ENCODE results near the gene TMED4. TPM values are rescaled to one million over a fixed set of nuclear protein-coding genes. Genes with fewer than 3 reads are reported as not detected.

TMED4 gene
- total and polyA plus RNA-seq, 2 of the 13 experiments (the other 11 are each of a cell fraction or from before 2014, with no cell fraction given): 81.4 to 109 TPM

DNA sequence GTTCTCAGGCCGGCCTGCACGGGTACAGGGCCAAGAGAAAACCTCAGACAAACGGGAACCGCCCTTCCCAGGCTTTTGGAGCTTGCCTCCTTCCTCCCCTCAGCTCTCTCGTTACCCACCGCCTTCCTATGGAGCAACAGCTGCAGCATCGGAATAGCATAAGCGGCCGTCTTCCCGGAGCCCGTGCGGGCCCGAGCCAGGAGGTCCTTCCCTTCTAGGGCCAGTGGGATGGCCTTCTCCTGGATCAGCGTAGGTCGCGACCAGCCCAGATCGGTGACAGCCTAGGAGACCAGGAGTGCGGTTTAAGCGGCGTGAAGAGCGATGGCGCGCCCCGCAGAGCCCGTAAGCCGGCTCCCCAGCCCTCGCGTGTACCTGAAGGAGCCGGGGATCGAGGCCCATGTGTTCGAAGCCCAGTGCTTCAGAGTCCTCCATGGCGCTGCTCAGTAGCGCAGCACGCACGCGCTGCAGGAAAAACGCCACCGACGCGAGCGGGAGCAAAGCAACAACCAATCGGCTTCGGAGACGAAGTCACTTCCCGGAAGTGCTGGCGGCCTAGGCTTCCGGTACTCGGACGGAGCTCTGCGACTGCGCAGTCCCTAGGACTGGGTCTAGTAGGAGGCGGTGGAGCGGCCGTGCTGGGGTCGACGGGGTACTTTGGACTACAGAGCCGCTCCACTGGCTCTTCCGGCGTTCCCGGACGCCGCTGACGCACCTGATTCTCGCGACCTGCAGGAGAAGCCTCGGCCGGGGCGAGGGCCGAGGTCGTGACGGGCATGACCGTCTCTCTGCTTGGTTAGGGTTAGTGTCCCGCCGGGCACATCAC, 8.4 kb downstream of the TMED4 start, which contains the start of gene DDX56 (continued):
- TF ChIP-seq, protein P1, sequence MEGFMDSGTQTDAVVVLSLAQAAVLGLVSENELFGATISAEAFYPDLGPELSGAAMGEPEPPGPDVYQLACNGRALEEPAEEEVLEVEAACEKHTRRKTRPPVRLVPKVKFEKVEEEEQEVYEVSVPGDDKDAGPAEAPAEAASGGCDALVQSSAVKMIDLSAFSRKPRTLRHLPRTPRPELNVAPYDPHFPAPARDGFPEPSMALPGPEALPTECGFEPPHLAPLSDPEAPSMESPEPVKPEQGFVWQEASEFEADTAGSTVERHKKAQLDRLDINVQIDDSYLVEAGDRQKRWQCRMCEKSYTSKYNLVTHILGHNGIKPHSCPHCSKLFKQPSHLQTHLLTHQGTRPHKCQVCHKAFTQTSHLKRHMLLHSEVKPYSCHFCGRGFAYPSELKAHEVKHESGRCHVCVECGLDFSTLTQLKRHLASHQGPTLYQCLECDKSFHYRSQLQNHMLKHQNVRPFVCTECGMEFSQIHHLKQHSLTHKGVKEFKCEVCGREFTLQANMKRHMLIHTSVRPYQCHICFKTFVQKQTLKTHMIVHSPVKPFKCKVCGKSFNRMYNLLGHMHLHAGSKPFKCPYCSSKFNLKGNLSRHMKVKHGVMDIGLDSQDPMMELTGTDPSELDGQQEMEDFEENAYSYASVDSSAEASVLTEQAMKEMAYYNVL (CRISPR knock-in tag; IDR thresholded peaks at IDR 0.05; ENCODE audit: borderline replicate concordance): no peak; the same call in none of the 2 replicates
- TF ChIP-seq CREB1 (IDR thresholded peaks at IDR 0.05): peak; percentile 74
- peak; percentile 88 for TF ChIP-seq CREB1 (CRISPR knock-in tag; IDR thresholded peaks at IDR 0.05)
- peak; percentile 89; the same call in 1 of the 2 replicates for TF ChIP-seq REL (CRISPR knock-in tag; conservative IDR thresholded peaks at IDR 0.05)
- no peak for TF ChIP-seq SMAD1 (CRISPR knock-in tag; IDR thresholded peaks at IDR 0.05; ENCODE audit: borderline replicate concordance, low read depth)
- peak; percentile 68; the same call in 1 of the 2 replicates for TF ChIP-seq ZNF839 (CRISPR knock-in tag; IDR thresholded peaks at IDR 0.05; ENCODE audit: borderline replicate concordance)
- peak; percentile 65 for TF ChIP-seq TGIF2 (CRISPR knock-in tag; IDR thresholded peaks at IDR 0.05)
- no peak for TF ChIP-seq POGZ (CRISPR knock-in tag; IDR thresholded peaks at IDR 0.05)
- TF ChIP-seq ZNF570 (CRISPR knock-in tag; IDR thresholded peaks at IDR 0.05; ENCODE audit: borderline replicate concordance): peak; percentile 70
- TF ChIP-seq BCL6 (CRISPR knock-in tag; IDR thresholded peaks at IDR 0.05): peak; percentile 50; the same call in 1 of the 2 replicates
- TF ChIP-seq, protein P2, sequence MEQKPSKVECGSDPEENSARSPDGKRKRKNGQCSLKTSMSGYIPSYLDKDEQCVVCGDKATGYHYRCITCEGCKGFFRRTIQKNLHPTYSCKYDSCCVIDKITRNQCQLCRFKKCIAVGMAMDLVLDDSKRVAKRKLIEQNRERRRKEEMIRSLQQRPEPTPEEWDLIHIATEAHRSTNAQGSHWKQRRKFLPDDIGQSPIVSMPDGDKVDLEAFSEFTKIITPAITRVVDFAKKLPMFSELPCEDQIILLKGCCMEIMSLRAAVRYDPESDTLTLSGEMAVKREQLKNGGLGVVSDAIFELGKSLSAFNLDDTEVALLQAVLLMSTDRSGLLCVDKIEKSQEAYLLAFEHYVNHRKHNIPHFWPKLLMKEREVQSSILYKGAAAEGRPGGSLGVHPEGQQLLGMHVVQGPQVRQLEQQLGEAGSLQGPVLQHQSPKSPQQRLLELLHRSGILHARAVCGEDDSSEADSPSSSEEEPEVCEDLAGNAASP (CRISPR knock-in tag; IDR thresholded peaks at IDR 0.05; ENCODE audit: borderline replicate concordance): peak; percentile 77
- TF ChIP-seq THAP11 (CRISPR knock-in tag; IDR thresholded peaks at IDR 0.05): peak; percentile 92
- TF ChIP-seq, protein P3, sequence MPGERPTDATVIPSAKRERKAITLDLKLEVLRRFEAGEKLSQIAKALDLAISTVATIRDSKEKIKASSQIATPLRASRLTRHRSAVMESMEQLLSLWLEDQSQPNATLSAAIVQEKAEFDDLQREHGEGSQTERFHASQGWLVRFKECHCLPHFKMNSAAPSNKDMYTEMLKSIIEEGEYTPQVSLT (CRISPR knock-in tag; IDR thresholded peaks at IDR 0.05; ENCODE audit: borderline replicate concordance, low read depth): 0 out of 2 replicates have a peak, but pooled peaks have one; percentile 76
- TF ChIP-seq, protein P4, sequence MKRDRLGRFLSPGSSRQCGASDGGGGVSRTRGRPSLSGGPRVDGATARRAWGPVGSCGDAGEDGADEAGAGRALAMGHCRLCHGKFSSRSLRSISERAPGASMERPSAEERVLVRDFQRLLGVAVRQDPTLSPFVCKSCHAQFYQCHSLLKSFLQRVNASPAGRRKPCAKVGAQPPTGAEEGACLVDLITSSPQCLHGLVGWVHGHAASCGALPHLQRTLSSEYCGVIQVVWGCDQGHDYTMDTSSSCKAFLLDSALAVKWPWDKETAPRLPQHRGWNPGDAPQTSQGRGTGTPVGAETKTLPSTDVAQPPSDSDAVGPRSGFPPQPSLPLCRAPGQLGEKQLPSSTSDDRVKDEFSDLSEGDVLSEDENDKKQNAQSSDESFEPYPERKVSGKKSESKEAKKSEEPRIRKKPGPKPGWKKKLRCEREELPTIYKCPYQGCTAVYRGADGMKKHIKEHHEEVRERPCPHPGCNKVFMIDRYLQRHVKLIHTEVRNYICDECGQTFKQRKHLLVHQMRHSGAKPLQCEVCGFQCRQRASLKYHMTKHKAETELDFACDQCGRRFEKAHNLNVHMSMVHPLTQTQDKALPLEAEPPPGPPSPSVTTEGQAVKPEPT (CRISPR knock-in tag; IDR thresholded peaks at IDR 0.05; ENCODE audit: low read depth): peak; percentile 78
- peak; percentile 89 for TF ChIP-seq BORCS8-MEF2B (CRISPR knock-in tag; IDR thresholded peaks at IDR 0.05)
- TF ChIP-seq, protein P5, sequence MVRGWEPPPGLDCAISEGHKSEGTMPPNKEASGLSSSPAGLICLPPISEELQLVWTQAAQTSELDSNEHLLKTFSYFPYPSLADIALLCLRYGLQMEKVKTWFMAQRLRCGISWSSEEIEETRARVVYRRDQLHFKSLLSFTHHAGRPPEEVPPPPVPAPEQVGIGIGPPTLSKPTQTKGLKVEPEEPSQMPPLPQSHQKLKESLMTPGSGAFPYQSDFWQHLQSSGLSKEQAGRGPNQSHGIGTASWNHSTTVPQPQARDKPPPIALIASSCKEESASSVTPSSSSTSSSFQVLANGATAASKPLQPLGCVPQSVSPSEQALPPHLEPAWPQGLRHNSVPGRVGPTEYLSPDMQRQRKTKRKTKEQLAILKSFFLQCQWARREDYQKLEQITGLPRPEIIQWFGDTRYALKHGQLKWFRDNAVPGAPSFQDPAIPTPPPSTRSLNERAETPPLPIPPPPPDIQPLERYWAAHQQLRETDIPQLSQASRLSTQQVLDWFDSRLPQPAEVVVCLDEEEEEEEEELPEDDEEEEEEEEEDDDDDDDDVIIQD (CRISPR knock-in tag; IDR thresholded peaks at IDR 0.05; ENCODE audit: low read depth): no peak
- TF ChIP-seq DNMT1 (CRISPR knock-in tag; IDR thresholded peaks at IDR 0.05): no peak
- peak; percentile 66; the same call in 1 of the 2 replicates for TF ChIP-seq ZBTB3 (CRISPR knock-in tag; IDR thresholded peaks at IDR 0.05; ENCODE audit: borderline replicate concordance, low read depth)
- 0 out of 2 replicates have a peak, but pooled peaks have one; percentile 89 for TF ChIP-seq FLYWCH1 (CRISPR knock-in tag; IDR thresholded peaks at IDR 0.05)
- TF ChIP-seq ZNF816 (CRISPR knock-in tag; IDR thresholded peaks at IDR 0.05; ENCODE audit: borderline replicate concordance): peak; percentile 90; the same call in 1 of the 2 replicates
- no peak for TF ChIP-seq TCF7L2 (IDR thresholded peaks at IDR 0.05; ENCODE audit: low read depth, low read length)
- peak; percentile 60; the same call in 1 of the 2 replicates for TF ChIP-seq ZNF598 (CRISPR knock-in tag; IDR thresholded peaks at IDR 0.05; ENCODE audit: borderline replicate concordance)
